Measurements from ENCODE around the gene NEU4. TPM values are rescaled to one million over a fixed set of nuclear protein-coding genes. Genes with fewer than 3 reads are reported as not detected.
"Not testable (repeated sequence)": the region's sequence is repeated elsewhere in the genome, so short reads cannot be mapped to it uniquely, and the experiment has no call there.

The NEU4 gene
- total RNA-seq, 1 donor from 2014 or later, result not detected

GRCh38 chr2:241797441-241798080 is 11.4 kb upstream of the NEU4 start:
- Histone ChIP-seq H3K27me3 (ENCODE audit: control insufficient read depth, insufficient read depth, low read length) (peaks cover 14% of the 10 kb centered on the region), H3K4me3 (ENCODE audit: low read depth, low read length) (no peak overlapping the region), H3K36me3 (ENCODE audit: control insufficient read depth, insufficient read depth, low read length) (no peaks in the 10 kb centered on the region)
- no peak for TF ChIP-seq CTCF (IDR thresholded peaks at IDR 0.05; ENCODE audit: insufficient read depth, low read length, poor library complexity, severe bottlenecking)
- DNase-seq (ENCODE audit: low read depth), result no peak

DNA sequence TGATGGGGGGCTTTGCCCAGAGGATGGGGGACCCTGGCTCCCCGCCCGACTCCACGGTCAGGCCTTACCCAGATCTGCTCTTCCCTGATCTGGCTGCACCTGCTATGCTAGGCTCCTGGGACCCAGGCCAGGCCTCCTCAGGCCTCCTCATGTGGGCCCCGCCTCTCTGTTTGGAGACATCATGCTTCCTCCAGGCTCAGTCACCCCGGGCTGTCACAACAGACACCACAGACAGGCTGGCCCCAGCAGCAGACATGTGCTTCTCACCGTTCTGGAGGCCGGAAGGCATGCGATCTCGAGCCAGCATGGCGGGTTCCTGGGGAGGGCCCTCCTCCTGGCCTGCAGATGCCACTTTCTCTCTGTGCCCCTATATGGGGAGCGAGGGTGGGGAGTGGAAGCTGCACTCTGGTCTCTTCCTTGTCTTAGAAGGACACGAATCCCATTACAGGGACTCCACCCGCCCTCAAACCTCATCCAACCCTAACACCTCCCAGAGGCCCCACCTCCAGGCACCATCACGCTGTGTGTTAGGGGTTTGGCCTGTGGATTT is 10.8 kb upstream of the NEU4 start:
- peaks cover 19% of the 10 kb centered on the region for H3K27me3 ChIP-seq (ENCODE audit: control insufficient read depth, insufficient read depth, low read length)

DNA sequence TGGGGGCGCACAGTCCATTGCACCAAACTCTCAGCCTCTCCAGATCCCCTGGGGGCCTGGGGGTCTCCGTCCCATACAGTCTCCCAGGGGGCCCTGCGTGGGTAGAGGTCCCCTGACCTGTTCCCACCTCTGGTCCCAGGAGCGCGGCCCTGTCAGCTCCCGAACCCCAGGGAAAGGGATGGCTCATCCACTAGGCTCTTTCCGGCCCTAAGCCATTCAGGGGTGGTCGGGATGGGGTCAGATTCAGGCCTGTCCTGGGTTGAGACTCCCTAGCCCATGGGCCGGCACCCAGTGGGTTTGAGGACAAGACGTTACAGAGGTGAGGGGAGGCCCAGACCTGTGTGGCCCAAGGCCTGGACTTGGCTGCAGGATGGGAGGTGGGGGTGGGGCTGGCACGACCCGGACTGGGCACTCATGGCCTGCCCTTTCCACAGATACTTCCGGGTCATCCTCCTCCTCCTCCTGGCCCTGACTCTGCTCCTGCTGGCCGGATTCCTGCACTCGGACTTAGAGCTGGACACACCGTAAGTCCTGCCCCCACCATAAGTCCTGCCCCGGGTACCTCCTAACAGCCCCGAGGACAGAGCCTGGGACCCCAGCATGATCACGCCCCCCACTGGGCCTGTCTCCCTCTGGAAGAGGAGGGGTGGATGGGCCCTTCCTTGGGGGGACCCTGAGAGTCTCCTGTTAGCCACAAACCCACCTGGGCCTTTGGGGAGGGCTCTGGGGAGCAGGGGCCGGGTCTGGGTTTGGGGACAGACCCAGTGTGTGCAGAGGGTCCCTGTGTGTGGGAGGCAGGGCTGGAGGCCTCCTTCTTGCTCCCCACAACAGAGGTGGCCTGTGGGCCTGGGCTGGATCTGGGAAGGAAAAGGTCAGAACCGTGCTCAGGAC is 10.1 kb upstream of the NEU4 start:
- DNase-seq (ENCODE audit: low read depth), result no peak
- no peaks in the 10 kb centered on the region for H3K36me3 ChIP-seq (ENCODE audit: control insufficient read depth, insufficient read depth, low read length)
- H3K27me3 ChIP-seq (ENCODE audit: control insufficient read depth, insufficient read depth, low read length), result peaks cover 24% of the 10 kb centered on the region
- H3K4me3 ChIP-seq (ENCODE audit: low read depth, low read length), result no peak overlapping the region
- no peak for TF ChIP-seq CTCF (IDR thresholded peaks at IDR 0.05; ENCODE audit: insufficient read depth, low read length, poor library complexity, severe bottlenecking)

More for the DNA sequence above, 10.8 kb upstream of the NEU4 start:
- no peak for TF ChIP-seq CTCF (IDR thresholded peaks at IDR 0.05; ENCODE audit: insufficient read depth, low read length, poor library complexity, severe bottlenecking)
- Histone ChIP-seq H3K36me3 (ENCODE audit: control insufficient read depth, insufficient read depth, low read length) (no peaks in the 10 kb centered on the region), H3K4me3 (ENCODE audit: low read depth, low read length) (no peak overlapping the region)
- DNase-seq (ENCODE audit: low read depth), result no peak

DNA sequence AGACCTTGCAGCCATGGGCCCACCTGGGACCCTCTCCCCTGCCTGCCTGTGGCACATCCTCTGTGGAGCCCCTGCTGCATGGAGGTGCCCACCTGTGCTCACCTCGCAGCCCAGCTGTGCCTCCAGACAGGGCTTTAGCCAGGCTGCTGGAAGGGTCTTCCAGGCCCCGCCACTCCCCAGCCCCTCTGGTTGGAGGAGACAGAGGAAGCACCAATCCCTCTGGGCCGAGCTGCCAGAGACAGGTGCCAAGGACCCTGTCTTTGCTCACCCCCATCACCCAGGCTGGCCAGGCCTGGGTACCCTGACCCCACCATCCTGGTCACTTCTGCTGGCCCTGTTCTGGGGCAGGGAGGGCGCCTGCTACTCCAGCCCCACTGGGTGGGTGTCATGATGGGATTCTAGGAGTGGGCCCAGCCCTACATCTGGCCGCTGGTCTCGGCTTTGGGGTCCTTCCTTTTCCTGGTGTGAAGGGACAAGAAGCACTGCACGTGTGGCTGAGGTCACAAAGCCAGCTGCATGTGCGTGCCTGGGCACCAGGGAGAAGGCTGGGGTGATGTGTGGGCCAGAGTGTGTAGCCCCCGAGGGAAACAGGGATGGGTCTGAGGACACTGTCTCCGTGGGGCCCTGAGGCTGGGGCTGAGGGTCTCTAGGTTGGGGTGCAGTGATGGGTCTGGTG is 9.3 kb upstream of the NEU4 start:
- TF ChIP-seq CTCF (IDR thresholded peaks at IDR 0.05; ENCODE audit: insufficient read depth, low read length, poor library complexity, severe bottlenecking), result no peak
- Histone ChIP-seq H3K4me3 (ENCODE audit: low read depth, low read length) (no peak overlapping the region), H3K27me3 (ENCODE audit: control insufficient read depth, insufficient read depth, low read length) (peaks cover 26% of the 10 kb centered on the region), H3K36me3 (ENCODE audit: control insufficient read depth, insufficient read depth, low read length) (no peaks in the 10 kb centered on the region)
- DNase-seq (ENCODE audit: low read depth), result no peak

GRCh38 chr2:241800198-241800903 is 8.6 kb upstream of the NEU4 start:
- H3K4me3 ChIP-seq (ENCODE audit: low read depth, low read length); H3K36me3 ChIP-seq (ENCODE audit: control insufficient read depth, insufficient read depth, low read length); DNase-seq (ENCODE audit: low read depth): not testable (repeated sequence)
- peaks cover 26% of the 10 kb centered on the region for H3K27me3 ChIP-seq (ENCODE audit: control insufficient read depth, insufficient read depth, low read length)

Data from kidney epithelial cell (primary cell).